ENCODE data around the gene PRKN.

DNA sequence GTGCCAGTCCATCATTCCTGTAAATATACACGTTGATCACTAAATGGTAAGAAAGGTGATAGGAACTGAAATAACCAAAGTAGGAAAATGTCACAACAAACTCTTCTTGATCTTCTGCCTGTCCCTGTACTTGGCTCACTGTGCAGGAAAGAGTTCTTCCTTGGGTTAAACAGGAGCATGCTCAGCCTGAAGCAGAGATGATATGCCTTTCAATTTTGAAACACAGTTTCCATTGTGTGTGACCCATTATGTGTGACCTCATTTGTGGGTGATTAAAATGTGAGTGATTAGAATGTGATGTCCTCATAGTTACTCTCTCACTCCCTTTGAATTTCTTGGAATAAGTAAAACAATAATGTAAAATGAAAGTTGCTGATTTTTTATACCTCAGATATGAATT lies 1026.5 kb downstream of the PRKN start:
- TF ChIP-seq ZNF224 (CRISPR knock-in tag; IDR thresholded peaks at IDR 0.05) (no peak), POLR2A (conservative IDR thresholded peaks at IDR 0.05) (no peak)
